GM19467 (cell line): Measurements from ENCODE around the gene KLF13.

Experiments used
- ATAC-seq: cut with Tn5 transposase; IDR thresholded peaks from one replicate; pipeline ENCODE4 v1.9.1; 2021; ENCODE audit warnings: mild to moderate bottlenecking, moderate library complexity; ENCODE audit not compliant: unreplicated experiment

Gene KLF13

GRCh38 chr15:31331389-31331788 is 4.8 kb downstream of the KLF13 start:
- ATAC-seq: no peak

GRCh38 chr15:31332020-31332680 is 5.5 kb downstream of the KLF13 start:
- ATAC-seq: no peak

- ATAC-seq: no peak
These were observed 6.0 kb downstream of the KLF13 start for GRCh38 chr15:31332681-31333071.

GRCh38 chr15:31333119-31333518 is 6.5 kb downstream of the KLF13 start:
- no peak for ATAC-seq

- ATAC-seq: no peak
These were observed 7.2 kb downstream of the KLF13 start for GRCh38 chr15:31333820-31334219.

- no peak for ATAC-seq
These were observed 9.5 kb downstream of the KLF13 start for GRCh38 chr15:31335989-31336592.

- no peak for ATAC-seq
These were observed 10.1 kb downstream of the KLF13 start for GRCh38 chr15:31336593-31337295.

- no peak for ATAC-seq
These were observed 10.9 kb downstream of the KLF13 start for GRCh38 chr15:31337352-31338031.

- ATAC-seq: peak; percentile 39
These were observed 11.8 kb downstream of the KLF13 start for GRCh38 chr15:31338318-31338878.

- peak; percentile 48 for ATAC-seq
These were observed 12.4 kb downstream of the KLF13 start for GRCh38 chr15:31338879-31339557.

GRCh38 chr15:31339558-31339895 is 12.9 kb downstream of the KLF13 start:
- no peak for ATAC-seq

GRCh38 chr15:31340047-31340446 is 13.4 kb downstream of the KLF13 start:
- no peak for ATAC-seq

- no peak for ATAC-seq
These were observed 14.0 kb downstream of the KLF13 start for GRCh38 chr15:31340592-31340991.

- ATAC-seq: no peak
These were observed 14.4 kb downstream of the KLF13 start for GRCh38 chr15:31341071-31341470.

- ATAC-seq: no peak
These were observed 15.0 kb downstream of the KLF13 start for GRCh38 chr15:31341496-31342195.

- no peak for ATAC-seq
These were observed 15.7 kb downstream of the KLF13 start for GRCh38 chr15:31342381-31342780.

- no peak for ATAC-seq
These were observed 16.4 kb downstream of the KLF13 start for GRCh38 chr15:31342781-31343626.

- ATAC-seq: no peak
These were observed 17.2 kb downstream of the KLF13 start for GRCh38 chr15:31343831-31344230.

- no peak for ATAC-seq
These were observed 17.6 kb downstream of the KLF13 start for GRCh38 chr15:31344266-31344665.
